B cell (primary cell): ENCODE measurements around the gene P3R3URF.

Source experiments
- CTCF ChIP-seq: fragments of 200-600 bp; IDR thresholded peaks from one replicate; pipeline ENCODE4 v1.8.0; 2022; ENCODE audit warnings: antibody characterized with exemption, mild to moderate bottlenecking
- EZH2 ChIP-seq: IDR thresholded peaks from 2 replicates; pipeline ENCODE4 v1.6.1; 2012; ENCODE audit warnings: borderline replicate concordance, low read depth, mild to moderate bottlenecking, moderate library complexity, low read length; ENCODE audit not compliant: insufficient read depth, poor library complexity, severe bottlenecking

- no peak for TF ChIP-seq CTCF
- TF ChIP-seq EZH2 = no peak
Measured at GRCh38 chr1:46171871-46172270, 4.4 kb downstream of the P3R3URF start.
